ENCODE results near the gene PTPRG.

DNA sequence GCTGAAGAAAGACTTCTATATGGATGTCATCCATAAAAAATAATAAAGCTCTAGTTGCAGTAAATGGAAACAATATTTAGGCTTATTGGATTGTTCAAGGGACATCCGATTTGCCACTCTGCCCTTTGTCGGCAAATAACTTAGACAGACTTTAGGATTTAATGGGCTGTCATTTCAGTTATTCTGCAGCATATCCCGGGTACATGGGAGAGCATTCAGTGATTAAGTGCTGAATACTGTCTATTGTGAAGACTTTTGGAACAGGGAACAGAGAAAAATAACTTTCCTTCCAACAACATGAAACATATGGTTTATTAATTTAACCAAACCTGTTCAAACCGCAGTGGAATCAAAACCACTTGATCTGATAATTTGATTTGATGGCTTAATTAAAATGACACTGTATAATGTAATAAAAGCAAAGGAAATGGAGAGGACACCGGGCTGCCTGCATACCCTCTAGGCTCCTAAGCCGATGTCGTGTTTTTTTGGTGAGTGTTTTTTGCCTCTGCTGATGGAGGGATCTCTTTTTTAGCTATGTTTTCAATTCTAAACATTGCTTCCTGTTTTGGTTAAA lies 612.7 kb downstream of the PTPRG start:
- TF ChIP-seq EZH2 (IDR thresholded peaks at IDR 0.05; ENCODE audit: insufficient read depth, low read length), result no peak
- TF ChIP-seq, protein P1, sequence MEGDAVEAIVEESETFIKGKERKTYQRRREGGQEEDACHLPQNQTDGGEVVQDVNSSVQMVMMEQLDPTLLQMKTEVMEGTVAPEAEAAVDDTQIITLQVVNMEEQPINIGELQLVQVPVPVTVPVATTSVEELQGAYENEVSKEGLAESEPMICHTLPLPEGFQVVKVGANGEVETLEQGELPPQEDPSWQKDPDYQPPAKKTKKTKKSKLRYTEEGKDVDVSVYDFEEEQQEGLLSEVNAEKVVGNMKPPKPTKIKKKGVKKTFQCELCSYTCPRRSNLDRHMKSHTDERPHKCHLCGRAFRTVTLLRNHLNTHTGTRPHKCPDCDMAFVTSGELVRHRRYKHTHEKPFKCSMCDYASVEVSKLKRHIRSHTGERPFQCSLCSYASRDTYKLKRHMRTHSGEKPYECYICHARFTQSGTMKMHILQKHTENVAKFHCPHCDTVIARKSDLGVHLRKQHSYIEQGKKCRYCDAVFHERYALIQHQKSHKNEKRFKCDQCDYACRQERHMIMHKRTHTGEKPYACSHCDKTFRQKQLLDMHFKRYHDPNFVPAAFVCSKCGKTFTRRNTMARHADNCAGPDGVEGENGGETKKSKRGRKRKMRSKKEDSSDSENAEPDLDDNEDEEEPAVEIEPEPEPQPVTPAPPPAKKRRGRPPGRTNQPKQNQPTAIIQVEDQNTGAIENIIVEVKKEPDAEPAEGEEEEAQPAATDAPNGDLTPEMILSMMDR (IDR thresholded peaks at IDR 0.05; ENCODE audit: insufficient read depth, low read depth, low read length), result no peak
